ENCODE results near the gene PDE7B.

GRCh38 chr6:135897087-135897486 is 45.6 kb downstream of the PDE7B start:
- TF ChIP-seq CTCF (conservative IDR thresholded peaks at IDR 0.05; ENCODE audit: low read depth, low read length) (no peak), MAFK (IDR thresholded peaks at IDR 0.05; ENCODE audit: low read depth, low read length) (no peak), ELK1 (IDR thresholded peaks at IDR 0.05; ENCODE audit: borderline replicate concordance, low read depth, low read length) (no peak), RAD21 (IDR thresholded peaks at IDR 0.05; ENCODE audit: low read length) (no peak), RFX5 (IDR thresholded peaks at IDR 0.05; ENCODE audit: low read depth, low read length) (no peak)
